SK-N-SH (cell line): ENCODE data around the gene ROPN1. TPM values are rescaled to one million over a fixed set of nuclear protein-coding genes. Genes with fewer than 3 reads are reported as not detected.

ENCODE experiments used
- CTCF ChIA-PET: fragments of 300-600, 350-600 bp; formaldehyde crosslinking; extraction: SDS; loops from one replicate; lab custom pipeline; 2021; lab: Yijun Ruan, JAX
- POLR2A ChIA-PET: fragments of 350-600 bp; sonication (Branson Sonifier 250); formaldehyde crosslinking; extraction: SDS; loops from one replicate; lab custom pipeline; 2020; ENCODE audit warnings: antibody characterized with exemption, inconsistent platforms; lab: Yijun Ruan, JAX
- DNase-seq: peaks from one replicate; pipeline ENCODE4 v3.0.0; 2012
- H2AFZ ChIP-seq: fragments of 200-600 bp; sonication (generic); 2 replicates; pipeline ENCODE4 v1.8.1; 2016; ENCODE audit warnings: antibody characterized with exemption, mild to moderate bottlenecking, low read depth
- H3F3A ChIP-seq: fragments of 200-600 bp; sonication (generic); replicated peaks from 2 replicates; pipeline ENCODE3; 2016; ENCODE audit warnings: antibody characterized with exemption, mild to moderate bottlenecking; ENCODE audit not compliant: insufficient read depth
- H3K27ac ChIP-seq, 2 experiments: fragments of 200-500 bp in 1 of 2; fragments of 200-600 bp in 1 of 2; sonication (Bioruptor generic) in 1 of 2; sonication (generic), shearing (Covaris generic) in 1 of 2; 2 replicates each; pipeline versions ENCODE4 v1.5.1 to v1.6.1; 2014 to 2016; ENCODE audit warnings: low read depth in 2 of 2, inconsistent platforms in 1 of 2, low read length in 1 of 2, mild to moderate bottlenecking in 1 of 2, mixed read lengths in 1 of 2
- H3K27me3 ChIP-seq: fragments of 200-600 bp; sonication (generic), shearing (Covaris generic); 2 replicates; pipeline ENCODE4 v1.6.1; 2016; ENCODE audit warnings: mixed run types; ENCODE audit not compliant: insufficient read depth
- H3K36me3 ChIP-seq, 2 experiments: fragments of 200-500 bp in 1 of 2; fragments of 200-600 bp in 1 of 2; sonication (Bioruptor generic) in 1 of 2; sonication (generic) in 1 of 2; replicated peaks in 1 of 2; 2 replicates each; pipeline versions ENCODE3 to v1.5.1; 2014 to 2016; ENCODE audit warnings: low read length in 1 of 2, mild to moderate bottlenecking in 1 of 2; ENCODE audit not compliant: insufficient read depth in 2 of 2, control insufficient read depth in 1 of 2
- H3K4me1 ChIP-seq, 2 experiments: fragments of 200-500 bp in 1 of 2; fragments of 200-600 bp in 1 of 2; sonication (Bioruptor generic) in 1 of 2; sonication (generic), shearing (Covaris generic) in 1 of 2; 2 replicates each; pipeline versions ENCODE4 v1.5.1 to v1.6.1; 2014 to 2016; ENCODE audit warnings: low read depth in 1 of 2, low read length in 1 of 2, mixed run types in 1 of 2; ENCODE audit not compliant: insufficient read depth in 2 of 2, control insufficient read depth in 1 of 2
- H3K4me2 ChIP-seq: fragments of 200-600 bp; sonication (generic), shearing (Covaris generic); 2 replicates; pipeline ENCODE4 v1.6.1; 2017; ENCODE audit warnings: mixed run types
- H3K4me3 ChIP-seq, 2 experiments: fragments of 200-500 bp in 1 of 2; fragments of 200-600 bp in 1 of 2; sonication (Bioruptor generic) in 1 of 2; sonication (generic), shearing (Covaris generic) in 1 of 2; 2 replicates each; pipeline versions ENCODE4 v1.5.1 to v1.8.1; 2014 to 2016; ENCODE audit warnings: low read depth in 2 of 2, inconsistent platforms in 1 of 2, low read length in 1 of 2, mild to moderate bottlenecking in 1 of 2, mixed read lengths in 1 of 2, moderate library complexity in 1 of 2
- H3K79me2 ChIP-seq: fragments of 200-600 bp; sonication (generic); 2 replicates; pipeline ENCODE4 v1.8.1; 2017; ENCODE audit warnings: mild to moderate bottlenecking; ENCODE audit not compliant: insufficient read depth
- H3K9ac ChIP-seq: fragments of 200-600 bp; sonication (generic); 2 replicates; pipeline ENCODE4 v1.6.1; 2017; ENCODE audit warnings: mixed run types
- H3K9me2 ChIP-seq: fragments of 200-600 bp; sonication (generic); 2 replicates; pipeline ENCODE4 v1.6.1; 2017; ENCODE audit warnings: mixed run types
- H3K9me3 ChIP-seq: fragments of 200-600 bp; sonication (generic); 2 replicates; pipeline ENCODE4 v1.6.1; 2017; ENCODE audit warnings: mixed run types, mild to moderate bottlenecking, moderate library complexity
- H4K20me1 ChIP-seq: fragments of 200-600 bp; sonication (generic); 2 replicates; pipeline ENCODE4 v1.6.1; 2017; ENCODE audit warnings: mild to moderate bottlenecking, mixed run types; ENCODE audit not compliant: insufficient read depth
- CTCF ChIP-seq: fragments of 200-600 bp; sonication (generic); IDR thresholded peaks from 2 replicates; pipeline ENCODE4 v1.6.1; 2017; ENCODE audit warnings: antibody characterized with exemption, mild to moderate bottlenecking, moderate library complexity
- EP300 ChIP-seq, 2 experiments: IDR thresholded peaks; 2 replicates each; pipeline versions ENCODE4 v1.4.0 to v1.6.1; 2012; ENCODE audit warnings: borderline replicate concordance in 1 of 2, low read depth in 1 of 2, low read length in 1 of 2
- EZH2phosphoT487 ChIP-seq: fragments of 200-600 bp; sonication (generic); IDR thresholded peaks from 2 replicates; pipeline ENCODE4 v1.6.1; 2017; ENCODE audit warnings: low read depth, mixed run types, mild to moderate bottlenecking, antibody characterized with exemption, moderate library complexity, borderline replicate concordance
- FOXJ3 ChIP-seq: sonication (generic); formaldehyde crosslinking; IDR thresholded peaks from 2 replicates; pipeline ENCODE4 v1.5.1; 2020; ENCODE audit warnings: mild to moderate bottlenecking, missing genetic modification reagents
- FOXM1 ChIP-seq: IDR thresholded peaks from 2 replicates; pipeline ENCODE4 v1.4.0; 2012; ENCODE audit warnings: low read depth, mild to moderate bottlenecking
- GABPA ChIP-seq: IDR thresholded peaks from 2 replicates; pipeline ENCODE4 v1.4.0; 2012; ENCODE audit warnings: low read depth, mild to moderate bottlenecking
- JUND ChIP-seq: IDR thresholded peaks from 2 replicates; pipeline ENCODE4 v1.4.0; 2012
- NFIC ChIP-seq: IDR thresholded peaks from 2 replicates; pipeline ENCODE4 v1.4.0; 2012; ENCODE audit warnings: borderline replicate concordance
- RCOR1 ChIP-seq: fragments of 150-350 bp; IDR thresholded peaks from 2 replicates; pipeline ENCODE4 v1.6.1; 2017; ENCODE audit warnings: antibody characterized with exemption, low read length
- REST ChIP-seq: IDR thresholded peaks from 2 replicates; pipeline ENCODE4 v1.6.1; 2012; ENCODE audit warnings: mild to moderate bottlenecking, low read depth, low read length, moderate library complexity
- RFX5 ChIP-seq: IDR thresholded peaks from 2 replicates; pipeline ENCODE4 v1.6.1; 2012; ENCODE audit warnings: mild to moderate bottlenecking, improper control_type of control experiment, low read length
- RXRA ChIP-seq: IDR thresholded peaks from 2 replicates; pipeline ENCODE4 v1.4.0; 2012; ENCODE audit warnings: low read depth, mild to moderate bottlenecking, borderline replicate concordance
- SIN3A ChIP-seq: IDR thresholded peaks from 2 replicates; pipeline ENCODE4 v1.6.1; 2012; ENCODE audit warnings: low read depth, mild to moderate bottlenecking, low read length, moderate library complexity, borderline replicate concordance
- TCF12 ChIP-seq: IDR thresholded peaks from 2 replicates; pipeline ENCODE4 v1.4.0; 2012
- USF1 ChIP-seq: IDR thresholded peaks from 2 replicates; pipeline ENCODE4 v1.4.0; 2012; ENCODE audit warnings: low read depth, borderline replicate concordance
- YY1 ChIP-seq: IDR thresholded peaks from 2 replicates; pipeline ENCODE4 v1.4.0; 2012; ENCODE audit warnings: low read depth, mild to moderate bottlenecking
- WGBS: methylation state at CpG from one replicate; pipeline ENCODE4 v1.1.6; 2017; ENCODE audit warnings: low lambda C conversion rate; 5-methylcytosine and 5-hydroxymethylcytosine counted together
- polyA plus RNA-seq, 3 experiments: library from polyadenylated mRNA; depleted of rRNA; stranded (reverse); fragments of >200 nt; gene quantifications; 2 replicates each; pipeline ENCODE4 v1.2.3, GENCODE V29; 2012

ROPN1 gene
- polyA plus RNA-seq, 1 of the 3 experiments (the other 2 are of a cell fraction) = 0.05 TPM

DNA sequence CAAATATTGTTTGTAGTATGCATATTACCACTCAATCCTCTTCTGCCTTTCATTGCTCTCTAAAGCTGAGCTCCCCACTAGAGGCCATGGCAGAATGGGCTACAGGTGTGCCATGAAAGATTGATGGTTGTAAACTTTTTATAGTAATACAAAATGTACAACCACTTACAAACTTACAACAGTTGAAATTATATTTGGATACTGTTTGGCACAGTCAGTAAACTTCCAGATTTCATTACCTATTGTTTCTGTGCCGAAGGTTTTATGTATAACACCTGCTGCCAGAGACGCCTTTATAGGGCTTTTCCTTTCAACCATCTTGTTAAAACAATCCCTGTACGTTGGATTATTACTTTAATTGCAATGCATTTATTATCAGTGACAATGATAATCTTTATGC lies 7.0 kb downstream of the ROPN1 start:
- ChIA-PET CTCF (interaction anchor here (1.1 kb wide), 1 partner anchor 332 kb away, joined by 5 read pairs; no protein-coding TSS in a partner anchor), POLR2A (no interaction called here)
- Histone ChIP-seq H2AFZ (no peak overlapping the region), H3F3A (no peaks in the 10 kb centered on the region), H3K9me2 (no peaks in the 10 kb centered on the region), H3K4me1 (peaks cover 0 to 3% of the 10 kb centered on the region in 2 experiments; a peak in 1 of 4 replicates), H3K79me2 (no peaks in the 10 kb centered on the region), H3K9me3 (0 out of 2 replicates have a peak, but pooled peaks cover 4% of the 10 kb centered on the region), H3K27ac (no peak overlapping the region), H3K36me3 (no peaks in the 10 kb centered on the region), H4K20me1 (no peaks in the 10 kb centered on the region), H3K9ac (no peak overlapping the region), H3K4me2 (no peak overlapping the region), H3K27me3 (no peaks in the 10 kb centered on the region), H3K4me3 (no peak overlapping the region)
- WGBS = 82% methylated on average over 3 of the region's 3 CpGs
- no peak for DNase-seq
- TF ChIP-seq NFIC = no peak
- no peak for TF ChIP-seq FOXM1
- TF ChIP-seq CTCF = no peak
- TF ChIP-seq TCF12 = no peak
- no peak for TF ChIP-seq EP300 (IDR thresholded peaks at IDR 0.05; ENCODE audit: borderline replicate concordance in 1 of 2, low read depth in 1 of 2, low read length in 1 of 2)
- no peak for TF ChIP-seq EZH2phosphoT487
- no peak for TF ChIP-seq SIN3A
- TF ChIP-seq USF1 = no peak
- TF ChIP-seq RXRA = no peak
- TF ChIP-seq RCOR1 = no peak
- no peak for TF ChIP-seq REST
- no peak for TF ChIP-seq JUND
- no peak for TF ChIP-seq YY1
- no peak for TF ChIP-seq RFX5
- no peak for TF ChIP-seq FOXJ3 (CRISPR knock-in tag)
- no peak for TF ChIP-seq GABPA
